ENCODE results near the gene PSMG1.
A peak's percentile ranks its signal among the peaks of the same experiment; 100 is the strongest.
"Not testable (repeated sequence)": the region's sequence is repeated elsewhere in the genome, so short reads cannot be mapped to it uniquely, and the experiment has no call there.

PSMG1 gene, protein sequence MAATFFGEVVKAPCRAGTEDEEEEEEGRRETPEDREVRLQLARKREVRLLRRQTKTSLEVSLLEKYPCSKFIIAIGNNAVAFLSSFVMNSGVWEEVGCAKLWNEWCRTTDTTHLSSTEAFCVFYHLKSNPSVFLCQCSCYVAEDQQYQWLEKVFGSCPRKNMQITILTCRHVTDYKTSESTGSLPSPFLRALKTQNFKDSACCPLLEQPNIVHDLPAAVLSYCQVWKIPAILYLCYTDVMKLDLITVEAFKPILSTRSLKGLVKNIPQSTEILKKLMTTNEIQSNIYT

DNA sequence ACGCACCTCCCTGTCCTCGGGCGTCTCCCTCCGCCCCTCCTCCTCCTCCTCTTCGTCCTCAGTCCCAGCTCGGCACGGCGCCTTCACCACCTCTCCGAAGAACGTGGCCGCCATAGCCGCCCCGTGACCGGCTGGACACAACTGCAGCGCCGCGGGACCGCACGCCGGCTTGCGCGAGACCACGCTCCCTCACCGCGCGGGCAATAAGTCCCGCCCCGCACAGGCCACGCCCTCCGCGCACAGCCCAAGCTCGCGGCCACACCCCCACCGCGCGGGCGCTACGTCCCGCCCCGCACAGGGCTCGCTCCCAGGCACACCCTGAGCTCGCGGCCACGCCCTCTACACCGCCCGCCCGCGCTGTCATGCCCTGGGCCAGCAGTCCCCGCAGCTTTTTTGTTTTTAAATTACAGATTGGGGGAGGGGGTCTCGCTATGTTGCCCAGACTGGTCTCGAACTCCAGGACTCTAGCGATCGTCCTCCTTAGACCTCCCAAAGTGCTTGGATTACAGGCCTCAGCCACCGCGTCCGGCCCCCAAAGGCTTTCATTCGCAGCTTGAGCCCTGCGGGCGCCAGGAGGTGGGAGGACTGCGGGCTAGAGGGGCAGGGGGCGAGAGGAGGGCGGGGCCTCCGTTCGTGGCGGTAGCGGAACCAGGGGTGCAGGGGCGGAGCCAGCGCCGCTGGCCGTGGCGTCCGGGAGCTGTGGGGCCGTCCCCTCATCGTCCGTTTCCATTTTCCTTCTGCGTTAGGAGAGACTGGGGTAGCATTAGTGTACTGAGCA is at the start of gene PSMG1:
Gene PSMG1 (minus strand): TSS at position 180 of the 778 bp plus-strand sequence. CDS start 66 bp downstream, at position 114.
- Mint-ChIP-seq H3K9me3 (no peaks in the 10 kb centered on the region), H3K4me1 (peaks cover 63% of the 10 kb centered on the region), H3K27ac (peak within 1 kb of the TSS; percentile 94), H3K4me3 (peak within 1 kb of the TSS; percentile 96), H3K36me3 (ENCODE audit: low read depth) (peaks cover 32% of the 10 kb centered on the region), H3K27me3 (no peaks in the 10 kb centered on the region)
- DNase-seq (peak; percentile 95), ATAC-seq (peak; percentile 95)

DNA sequence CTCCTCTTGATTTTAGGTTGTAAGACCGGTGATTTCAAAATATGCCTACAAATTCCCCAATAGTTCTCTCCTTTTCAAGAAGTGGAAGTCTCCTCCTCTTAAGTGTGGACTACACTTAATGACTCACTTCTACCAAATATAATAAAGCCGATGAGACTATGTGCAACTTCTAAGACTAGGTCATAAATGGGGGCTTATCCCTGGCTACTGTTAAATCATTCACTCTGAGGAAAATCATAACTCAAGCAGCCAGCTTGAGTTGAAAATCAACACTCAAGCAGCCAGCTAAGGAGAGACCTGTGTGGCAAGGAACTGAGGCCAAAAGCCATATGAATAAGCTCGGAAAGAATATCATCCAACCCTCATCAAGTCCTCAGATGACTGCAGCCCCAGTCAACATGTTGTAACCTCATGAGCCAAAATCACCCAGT is 49.6 kb upstream of the PSMG1 start:
- no peak for DNase-seq
- ATAC-seq = no peak
- peaks cover 22% of the 10 kb centered on the region for H3K36me3 Mint-ChIP-seq (ENCODE audit: low read depth)
- H3K9me3 Mint-ChIP-seq = no peaks in the 10 kb centered on the region
- peak overlapping the region; percentile 37 for H3K27ac Mint-ChIP-seq
- no peaks in the 10 kb centered on the region for H3K27me3 Mint-ChIP-seq
- H3K4me3 Mint-ChIP-seq = no peak overlapping the region
- peaks cover 5% of the 10 kb centered on the region for H3K4me1 Mint-ChIP-seq

DNA sequence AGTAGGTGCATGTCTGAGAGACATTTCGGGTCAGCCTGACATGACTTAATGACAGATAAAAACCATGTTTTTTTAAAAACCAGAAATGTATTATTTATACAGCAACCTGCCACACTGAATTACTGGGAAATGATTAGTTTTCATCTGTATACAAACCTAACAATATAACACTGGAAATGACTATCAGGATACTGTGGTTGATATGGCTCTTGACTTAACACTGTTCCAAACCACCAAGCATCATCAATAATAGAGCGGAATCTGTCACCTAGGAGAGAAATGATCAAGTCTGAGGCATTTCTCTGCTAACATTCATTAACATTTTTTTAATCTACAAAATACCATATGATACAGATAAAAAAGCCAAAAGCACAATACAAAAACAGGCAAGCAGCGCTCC is 41.7 kb upstream of the PSMG1 start:
- no peaks in the 10 kb centered on the region for H3K9me3 Mint-ChIP-seq
- no peak overlapping the region for H3K4me3 Mint-ChIP-seq
- H3K36me3 Mint-ChIP-seq (ENCODE audit: low read depth) = peaks cover 37% of the 10 kb centered on the region
- no peak for DNase-seq
- H3K4me1 Mint-ChIP-seq = peaks cover 3% of the 10 kb centered on the region
- H3K27me3 Mint-ChIP-seq = no peaks in the 10 kb centered on the region
- no peak overlapping the region for H3K27ac Mint-ChIP-seq
- ATAC-seq = peak; percentile 28

DNA sequence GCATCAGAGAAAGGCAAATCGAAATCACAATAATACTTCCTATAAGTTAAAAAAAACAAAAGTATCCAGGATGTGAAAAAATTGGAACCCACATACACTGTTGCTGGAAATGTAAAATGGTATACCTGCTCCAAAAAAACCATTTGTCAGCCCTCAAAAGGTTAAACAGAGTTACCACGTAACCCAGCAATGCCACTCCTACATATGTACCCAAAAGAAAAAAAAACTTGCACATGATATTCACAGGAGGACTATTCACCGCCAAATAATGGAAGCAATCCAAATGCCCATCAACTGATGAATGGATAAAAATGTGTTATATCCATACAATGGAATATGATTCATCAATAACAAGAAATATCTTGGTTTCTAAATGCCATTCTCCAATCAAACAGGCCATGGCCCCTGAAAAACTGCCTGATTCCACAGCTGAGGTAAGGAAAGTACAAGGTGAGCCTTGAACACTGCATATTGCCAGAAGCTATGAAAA is 38.8 kb upstream of the PSMG1 start:
- peaks cover 33% of the 10 kb centered on the region for H3K36me3 Mint-ChIP-seq (ENCODE audit: low read depth)
- no peak for ATAC-seq
- H3K4me3 Mint-ChIP-seq = no peak overlapping the region
- H3K4me1 Mint-ChIP-seq = peaks cover 3% of the 10 kb centered on the region
- peak overlapping the region; percentile 14 for H3K27ac Mint-ChIP-seq
- no peaks in the 10 kb centered on the region for H3K27me3 Mint-ChIP-seq
- no peaks in the 10 kb centered on the region for H3K9me3 Mint-ChIP-seq
- DNase-seq = no peak

DNA sequence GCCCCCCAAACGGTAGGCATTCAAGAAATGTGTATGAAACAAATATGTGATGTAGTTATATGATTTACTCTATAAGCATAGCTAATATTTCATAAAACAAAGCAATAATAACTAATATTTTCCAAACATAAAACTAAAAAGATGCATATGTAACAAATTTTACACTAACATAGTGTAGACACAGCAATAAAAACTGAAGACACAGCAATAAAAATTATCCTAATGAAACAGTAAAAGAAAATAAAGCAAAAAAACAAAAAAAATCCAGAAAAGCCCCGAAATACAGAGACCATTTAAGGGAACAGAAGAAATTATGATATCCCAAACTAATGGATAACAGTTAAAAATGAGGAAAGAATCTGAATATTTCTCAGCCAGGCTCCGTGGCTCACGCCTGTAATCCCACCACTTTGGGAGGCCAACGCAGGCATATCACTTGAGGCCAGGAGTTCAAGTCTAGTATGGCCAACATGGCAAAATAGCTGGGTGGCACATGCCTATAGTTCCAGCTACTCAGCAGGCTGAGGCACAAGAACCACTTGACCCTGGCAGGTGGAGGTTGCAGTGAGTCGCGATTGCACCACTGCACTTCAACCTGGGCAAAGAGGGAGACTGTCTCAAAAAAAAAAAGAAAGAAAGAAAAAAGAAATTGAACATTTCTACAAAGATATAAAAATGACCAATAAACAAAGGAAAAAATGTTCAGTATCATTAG is 38.2 kb upstream of the PSMG1 start:
- DNase-seq (no peak), ATAC-seq (no peak)
- no peaks in the 10 kb centered on the region for H3K27me3 Mint-ChIP-seq
- H3K9me3 Mint-ChIP-seq = no peaks in the 10 kb centered on the region
- H3K27ac Mint-ChIP-seq = no peak overlapping the region
- H3K4me1 Mint-ChIP-seq = peaks cover 3% of the 10 kb centered on the region
- no peak overlapping the region for H3K4me3 Mint-ChIP-seq
- peaks cover 31% of the 10 kb centered on the region for H3K36me3 Mint-ChIP-seq (ENCODE audit: low read depth)

DNA sequence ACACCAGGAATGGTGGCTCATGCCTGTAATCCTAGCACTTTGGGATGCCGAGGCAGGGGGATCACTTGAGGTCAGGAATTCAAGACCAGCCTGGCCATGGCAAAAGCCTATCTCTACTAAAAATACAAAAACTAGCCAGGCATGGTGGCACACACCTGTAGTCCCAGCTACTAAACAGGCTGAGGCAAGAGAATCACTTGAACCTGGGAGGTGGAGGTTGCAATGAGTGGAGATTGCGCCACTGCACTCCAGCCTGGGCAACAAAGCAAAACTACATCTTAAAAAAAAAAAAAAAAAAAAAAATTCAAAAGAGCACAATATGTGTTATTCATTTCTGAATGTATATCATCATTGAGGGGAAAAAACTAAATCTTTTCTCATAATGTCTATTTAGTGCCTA is 37.6 kb upstream of the PSMG1 start:
- H3K9me3 Mint-ChIP-seq, H3K4me1 Mint-ChIP-seq, H3K27ac Mint-ChIP-seq, H3K27me3 Mint-ChIP-seq, H3K4me3 Mint-ChIP-seq, DNase-seq, ATAC-seq: not testable (repeated sequence)
- H3K36me3 Mint-ChIP-seq (ENCODE audit: low read depth) = peaks cover 28% of the 10 kb centered on the region

DNA sequence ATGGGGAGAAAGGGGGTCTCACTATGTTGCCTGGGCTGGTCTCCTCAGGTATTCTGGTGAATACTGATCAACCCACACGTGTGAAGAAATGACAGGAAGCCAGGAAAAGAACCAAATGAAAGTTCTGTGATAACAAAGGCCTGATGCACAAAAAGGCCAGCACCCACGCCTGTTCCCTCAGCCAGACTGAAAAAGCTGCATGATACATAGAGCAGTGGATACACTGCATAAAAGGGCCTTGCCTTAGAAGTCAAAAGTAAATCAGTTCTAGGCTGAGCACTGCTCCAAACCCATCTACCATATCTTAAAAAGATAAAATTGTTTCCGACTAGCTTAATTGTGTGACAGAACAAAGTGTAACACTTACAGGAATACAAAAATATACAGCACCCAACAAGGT is 36.9 kb upstream of the PSMG1 start:
- Mint-ChIP-seq H3K27ac (no peak overlapping the region), H3K36me3 (ENCODE audit: low read depth) (peaks cover 32% of the 10 kb centered on the region), H3K4me1 (peaks cover 3% of the 10 kb centered on the region), H3K4me3 (no peak overlapping the region), H3K9me3 (no peaks in the 10 kb centered on the region), H3K27me3 (no peaks in the 10 kb centered on the region)
- no peak for DNase-seq
- no peak for ATAC-seq

DNA sequence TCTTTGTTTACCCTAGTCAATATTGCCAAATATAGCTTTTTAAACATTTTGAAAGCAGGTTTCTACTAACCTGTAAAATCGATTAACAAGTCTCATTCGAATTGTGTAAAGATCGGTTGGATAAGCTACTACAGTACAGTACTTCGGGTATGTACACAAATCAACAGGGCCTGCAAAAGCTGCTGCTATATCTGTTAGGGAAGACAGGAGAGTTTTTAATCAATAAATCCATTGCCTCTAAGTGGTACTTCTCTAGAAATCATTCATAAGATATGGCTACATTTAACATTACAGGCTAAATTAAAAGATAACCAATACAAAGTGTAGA is 34.8 kb upstream of the PSMG1 start:
- Mint-ChIP-seq H3K27me3 (no peaks in the 10 kb centered on the region), H3K9me3 (no peaks in the 10 kb centered on the region), H3K4me3 (no peak overlapping the region), H3K36me3 (ENCODE audit: low read depth) (peaks cover 27% of the 10 kb centered on the region), H3K4me1 (peaks cover 3% of the 10 kb centered on the region), H3K27ac (no peak overlapping the region)
- DNase-seq = no peak
- no peak for ATAC-seq

DNA sequence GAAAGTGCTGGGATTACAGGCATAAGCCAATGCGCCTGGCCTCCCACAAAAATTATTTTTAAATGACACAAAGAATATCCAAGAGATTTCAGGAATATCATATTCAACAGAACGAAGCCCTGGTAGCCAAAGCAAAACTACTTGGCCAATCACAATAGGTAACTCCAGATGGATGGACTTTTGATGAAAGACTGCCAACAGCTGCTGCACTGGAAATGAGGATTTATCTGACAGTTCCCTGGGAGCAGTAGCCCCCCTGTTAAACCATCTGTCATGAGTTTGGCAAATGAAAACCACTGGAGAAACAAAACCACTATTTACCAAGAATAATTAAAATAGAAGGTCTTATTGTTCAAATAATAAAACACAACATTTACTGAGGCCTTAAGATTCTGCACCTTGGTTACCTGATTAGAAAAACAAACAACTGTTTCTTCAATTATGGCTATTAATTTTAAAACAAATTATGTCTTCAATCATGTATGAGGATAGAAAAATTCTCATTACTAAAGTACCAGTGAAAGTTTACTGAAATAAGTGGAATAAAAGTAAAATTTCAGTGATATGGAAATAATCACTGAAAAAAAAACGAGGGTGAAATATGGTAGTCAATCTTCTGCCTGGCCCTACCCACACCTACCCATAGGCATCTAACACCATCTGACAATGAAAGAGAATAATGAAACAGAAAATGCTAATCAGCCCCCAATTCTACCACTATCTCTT is 34.3 kb upstream of the PSMG1 start:
- H3K36me3 Mint-ChIP-seq (ENCODE audit: low read depth) = peaks cover 27% of the 10 kb centered on the region
- peaks cover 3% of the 10 kb centered on the region for H3K4me1 Mint-ChIP-seq
- H3K27ac Mint-ChIP-seq = no peak overlapping the region
- ATAC-seq (no peak), DNase-seq (no peak)
- no peak overlapping the region for H3K4me3 Mint-ChIP-seq
- no peaks in the 10 kb centered on the region for H3K27me3 Mint-ChIP-seq
- no peaks in the 10 kb centered on the region for H3K9me3 Mint-ChIP-seq

DNA sequence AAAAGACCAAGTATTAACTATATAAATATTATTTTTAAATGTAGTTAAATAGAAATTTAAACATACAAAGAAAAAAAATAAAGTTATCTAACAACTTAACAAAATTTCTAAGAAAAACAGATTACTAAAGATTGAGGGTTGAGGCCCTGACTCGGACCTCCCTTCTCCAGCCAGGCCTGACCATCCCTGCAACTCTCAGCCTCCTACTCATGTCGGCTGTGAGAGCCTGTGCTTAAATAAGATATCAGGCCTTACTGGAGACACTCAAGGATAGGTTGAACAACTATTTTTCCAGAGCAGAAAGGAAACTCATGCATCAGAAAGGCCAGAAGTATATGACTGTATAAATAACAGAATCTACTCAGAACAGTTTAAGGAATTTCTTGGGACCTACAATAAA is 33.0 kb upstream of the PSMG1 start:
- Mint-ChIP-seq H3K4me1 (peaks cover 6% of the 10 kb centered on the region), H3K4me3 (no peak overlapping the region), H3K27ac (no peak overlapping the region), H3K9me3 (no peaks in the 10 kb centered on the region), H3K36me3 (ENCODE audit: low read depth) (peaks cover 26% of the 10 kb centered on the region), H3K27me3 (no peaks in the 10 kb centered on the region)
- ATAC-seq = no peak
- no peak for DNase-seq

DNA sequence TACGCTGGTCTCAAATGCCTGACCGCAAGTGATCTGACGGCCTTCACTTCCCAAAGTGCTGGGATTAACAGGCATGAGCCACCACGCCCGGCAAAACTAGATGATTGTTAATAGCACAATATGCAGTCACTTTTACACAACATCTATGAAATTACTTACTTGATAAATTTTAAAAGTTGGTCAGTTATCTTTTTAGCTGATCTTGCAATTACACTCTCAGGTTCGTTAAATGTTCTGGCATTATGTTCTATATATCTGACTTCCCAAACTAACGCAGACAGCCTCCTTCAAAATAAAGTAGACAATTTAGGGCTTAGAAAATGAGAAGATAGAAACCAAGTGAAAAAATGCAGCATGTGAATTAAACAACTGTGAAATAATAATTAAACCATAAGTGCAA is 31.8 kb upstream of the PSMG1 start:
- Mint-ChIP-seq H3K4me3 (no peak overlapping the region), H3K36me3 (ENCODE audit: low read depth) (peaks cover 36% of the 10 kb centered on the region), H3K9me3 (no peaks in the 10 kb centered on the region), H3K27ac (no peak overlapping the region), H3K27me3 (no peaks in the 10 kb centered on the region), H3K4me1 (peaks cover 11% of the 10 kb centered on the region)
- no peak for ATAC-seq
- no peak for DNase-seq

DNA sequence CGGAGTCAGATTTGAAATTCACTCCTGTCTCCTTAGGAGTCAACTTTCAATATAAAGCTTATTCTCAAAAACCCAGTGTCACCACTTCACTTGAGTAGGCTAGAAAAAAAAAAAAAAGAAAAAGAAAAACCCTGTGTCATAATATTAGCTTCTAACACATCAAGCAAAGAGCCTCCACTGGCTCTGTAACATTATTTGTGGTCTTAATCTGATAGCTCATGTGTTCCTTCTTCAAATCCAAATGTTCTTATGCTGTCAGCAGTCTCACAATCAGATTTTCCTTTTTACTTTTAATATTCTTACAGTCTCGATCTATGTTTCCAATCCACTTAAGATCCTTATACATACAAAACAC is 26.1 kb upstream of the PSMG1 start:
- no peak for DNase-seq
- H3K4me3 Mint-ChIP-seq = no peak overlapping the region
- H3K27ac Mint-ChIP-seq = peak overlapping the region; percentile 69
- no peaks in the 10 kb centered on the region for H3K27me3 Mint-ChIP-seq
- H3K36me3 Mint-ChIP-seq (ENCODE audit: low read depth) = peaks cover 40% of the 10 kb centered on the region
- H3K4me1 Mint-ChIP-seq = peaks cover 24% of the 10 kb centered on the region
- ATAC-seq = no peak
- H3K9me3 Mint-ChIP-seq = no peaks in the 10 kb centered on the region

DNA sequence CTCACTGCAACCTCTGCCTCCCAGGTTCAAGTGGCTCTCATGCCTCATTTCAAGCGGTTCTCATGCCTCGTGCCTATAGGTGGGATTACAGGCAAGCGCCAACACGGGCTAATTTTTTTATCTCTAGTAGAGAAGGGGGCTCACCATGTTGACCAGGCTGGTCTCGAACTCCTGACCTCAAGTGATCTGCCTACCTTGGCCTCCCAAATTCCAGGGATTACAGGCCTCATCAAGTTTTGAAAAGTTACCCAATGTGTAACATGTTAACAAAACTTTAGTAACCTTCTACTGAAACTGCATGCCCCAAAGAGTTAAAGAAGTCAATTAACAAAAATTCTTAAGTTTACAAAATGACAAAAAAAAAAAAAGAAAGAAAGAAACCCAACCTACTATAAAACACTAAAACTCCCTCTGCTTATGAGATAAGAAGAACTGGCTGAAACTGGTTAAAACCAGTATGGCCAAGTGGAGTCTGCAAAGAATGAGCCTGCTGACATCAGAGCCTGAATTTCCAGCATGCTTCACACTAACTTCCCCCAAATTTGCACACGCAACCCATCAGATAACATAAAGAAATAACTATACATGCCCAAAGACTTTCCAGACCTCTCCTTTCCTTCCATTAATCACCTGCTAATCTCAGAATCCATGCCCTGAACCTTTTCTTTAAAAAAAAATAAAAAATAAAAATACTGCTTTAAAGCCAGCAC is 25.5 kb upstream of the PSMG1 start:
- Mint-ChIP-seq H3K9me3 (no peaks in the 10 kb centered on the region), H3K27me3 (no peaks in the 10 kb centered on the region), H3K27ac (peak overlapping the region; percentile 71), H3K36me3 (ENCODE audit: low read depth) (peaks cover 38% of the 10 kb centered on the region), H3K4me1 (peaks cover 24% of the 10 kb centered on the region), H3K4me3 (no peak overlapping the region)
- DNase-seq (no peak), ATAC-seq (no peak)

DNA sequence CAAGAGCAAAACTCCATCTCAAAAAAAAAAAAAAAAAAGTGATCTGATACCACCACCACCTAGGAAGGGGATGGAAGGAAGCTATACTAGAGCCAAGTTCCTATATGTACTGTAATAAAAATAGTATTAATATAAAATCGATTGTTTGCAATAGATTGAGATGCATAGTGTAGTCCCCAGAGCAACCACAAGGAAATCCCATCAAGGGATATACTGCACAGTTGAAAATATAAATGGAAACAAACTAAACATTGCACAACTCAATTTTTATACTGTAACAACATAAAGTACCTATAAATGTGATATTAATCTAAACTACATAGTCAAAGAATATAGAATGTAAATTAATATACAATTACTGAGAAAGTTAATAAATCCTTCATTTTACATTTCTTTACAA is 20.9 kb upstream of the PSMG1 start:
- Mint-ChIP-seq H3K4me3 (no peak overlapping the region), H3K4me1 (peaks cover 5% of the 10 kb centered on the region), H3K27ac (no peak overlapping the region), H3K27me3 (no peaks in the 10 kb centered on the region), H3K9me3 (no peaks in the 10 kb centered on the region), H3K36me3 (ENCODE audit: low read depth) (peaks cover 34% of the 10 kb centered on the region)
- ATAC-seq (no peak), DNase-seq (no peak)
